ENCODE results near the gene ACSF3.

- TF ChIP-seq, protein P1, sequence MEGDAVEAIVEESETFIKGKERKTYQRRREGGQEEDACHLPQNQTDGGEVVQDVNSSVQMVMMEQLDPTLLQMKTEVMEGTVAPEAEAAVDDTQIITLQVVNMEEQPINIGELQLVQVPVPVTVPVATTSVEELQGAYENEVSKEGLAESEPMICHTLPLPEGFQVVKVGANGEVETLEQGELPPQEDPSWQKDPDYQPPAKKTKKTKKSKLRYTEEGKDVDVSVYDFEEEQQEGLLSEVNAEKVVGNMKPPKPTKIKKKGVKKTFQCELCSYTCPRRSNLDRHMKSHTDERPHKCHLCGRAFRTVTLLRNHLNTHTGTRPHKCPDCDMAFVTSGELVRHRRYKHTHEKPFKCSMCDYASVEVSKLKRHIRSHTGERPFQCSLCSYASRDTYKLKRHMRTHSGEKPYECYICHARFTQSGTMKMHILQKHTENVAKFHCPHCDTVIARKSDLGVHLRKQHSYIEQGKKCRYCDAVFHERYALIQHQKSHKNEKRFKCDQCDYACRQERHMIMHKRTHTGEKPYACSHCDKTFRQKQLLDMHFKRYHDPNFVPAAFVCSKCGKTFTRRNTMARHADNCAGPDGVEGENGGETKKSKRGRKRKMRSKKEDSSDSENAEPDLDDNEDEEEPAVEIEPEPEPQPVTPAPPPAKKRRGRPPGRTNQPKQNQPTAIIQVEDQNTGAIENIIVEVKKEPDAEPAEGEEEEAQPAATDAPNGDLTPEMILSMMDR (IDR thresholded peaks at IDR 0.05): no peak
- TF ChIP-seq EZH2 (IDR thresholded peaks at IDR 0.05): no peak
Observed at GRCh38 chr16:89155184-89155679, 61.6 kb downstream of the ACSF3 start.

Measured in neural progenitor cell (in vitro differentiated cells).